ENCODE measurements around the gene ADCY7. TPM values are rescaled to one million over a fixed set of nuclear protein-coding genes. Genes with fewer than 3 reads are reported as not detected.

ADCY7 gene
- total RNA-seq, 3 donors from 2014 or later (not counting 1 experiment from before 2014, with no cell fraction given) = 479 to 591 (median 512) TPM

DNA sequence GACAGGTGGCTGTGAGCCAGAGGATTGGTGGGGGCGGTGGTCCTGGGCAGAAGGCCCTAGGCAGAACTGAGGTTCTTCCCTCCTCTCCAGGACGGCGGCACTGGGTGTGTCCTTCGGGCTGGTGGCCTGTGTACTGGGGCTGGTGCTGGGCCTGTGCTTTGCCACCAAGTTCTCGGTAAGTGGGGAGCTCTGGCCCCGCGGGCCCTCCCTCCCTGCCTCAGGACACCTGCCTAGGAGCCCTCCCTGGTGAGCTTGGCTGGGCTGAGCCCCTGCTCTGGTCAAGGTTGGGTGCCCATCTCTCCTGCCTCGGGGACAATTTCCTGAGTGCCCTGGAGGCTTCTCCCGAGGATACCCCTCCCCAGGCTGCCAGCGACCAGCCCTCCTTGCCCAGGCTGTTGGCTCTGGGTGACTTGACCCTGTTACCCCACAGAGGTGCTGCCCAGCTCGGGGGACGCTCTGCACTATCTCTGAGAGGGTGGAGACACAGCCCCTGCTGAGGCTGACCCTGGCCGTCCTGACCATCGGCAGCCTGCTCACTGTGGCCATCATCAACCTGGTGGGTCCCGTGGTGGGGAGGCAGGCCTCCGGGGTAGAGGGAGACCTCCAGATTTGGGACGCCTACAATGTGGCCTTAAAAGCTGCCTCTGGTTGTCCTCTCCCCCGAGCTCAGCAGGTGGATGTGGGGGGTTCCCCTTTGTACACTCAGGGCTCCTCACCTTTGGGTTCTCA lies 42.0 kb downstream of the ADCY7 start:
- WGBS (ENCODE audit: insufficient coverage) = 93% methylated on average over 18 of the region's 18 CpGs
- Mint-ChIP-seq H3K36me3 (no peaks in the 10 kb centered on the region), H3K4me1 (peaks cover 19 to 54% of the 10 kb centered on the region in 2 donors), H3K27ac (peak overlapping the region; percentile 83 to 93), H3K27me3 (ENCODE audit: low read depth in 2 of 2) (no peaks in the 10 kb centered on the region), H3K4me3 (no peak overlapping the region), H3K9me3 (no peaks in the 10 kb centered on the region)
- H3K4me1 ChIP-seq (ENCODE audit: control insufficient read depth, insufficient read depth, low read length) = peaks cover 27% of the 10 kb centered on the region
- H3K4me3 ChIP-seq (ENCODE audit: low read length) = no peak overlapping the region
- ATAC-seq = no peak
- peak in 1 of 2 donors; percentile 14 for DNase-seq
- H3K27me3 ChIP-seq (ENCODE audit: control insufficient read depth, insufficient read depth, low read length) = no peaks in the 10 kb centered on the region
- peak overlapping the region; percentile 9 for H3K27ac ChIP-seq (ENCODE audit: low read length)
- no peaks in the 10 kb centered on the region for H3K9me3 ChIP-seq (ENCODE audit: control insufficient read depth, insufficient read depth, low read length)
- intact Hi-C loops (cut with micrococcal nuclease) = no loop called here
- peaks cover 93% of the 10 kb centered on the region for H3K36me3 ChIP-seq (ENCODE audit: control insufficient read depth, insufficient read depth, low read length)
- TF ChIP-seq, protein P1, sequence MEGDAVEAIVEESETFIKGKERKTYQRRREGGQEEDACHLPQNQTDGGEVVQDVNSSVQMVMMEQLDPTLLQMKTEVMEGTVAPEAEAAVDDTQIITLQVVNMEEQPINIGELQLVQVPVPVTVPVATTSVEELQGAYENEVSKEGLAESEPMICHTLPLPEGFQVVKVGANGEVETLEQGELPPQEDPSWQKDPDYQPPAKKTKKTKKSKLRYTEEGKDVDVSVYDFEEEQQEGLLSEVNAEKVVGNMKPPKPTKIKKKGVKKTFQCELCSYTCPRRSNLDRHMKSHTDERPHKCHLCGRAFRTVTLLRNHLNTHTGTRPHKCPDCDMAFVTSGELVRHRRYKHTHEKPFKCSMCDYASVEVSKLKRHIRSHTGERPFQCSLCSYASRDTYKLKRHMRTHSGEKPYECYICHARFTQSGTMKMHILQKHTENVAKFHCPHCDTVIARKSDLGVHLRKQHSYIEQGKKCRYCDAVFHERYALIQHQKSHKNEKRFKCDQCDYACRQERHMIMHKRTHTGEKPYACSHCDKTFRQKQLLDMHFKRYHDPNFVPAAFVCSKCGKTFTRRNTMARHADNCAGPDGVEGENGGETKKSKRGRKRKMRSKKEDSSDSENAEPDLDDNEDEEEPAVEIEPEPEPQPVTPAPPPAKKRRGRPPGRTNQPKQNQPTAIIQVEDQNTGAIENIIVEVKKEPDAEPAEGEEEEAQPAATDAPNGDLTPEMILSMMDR (IDR thresholded peaks at IDR 0.05) = no peak

DNA sequence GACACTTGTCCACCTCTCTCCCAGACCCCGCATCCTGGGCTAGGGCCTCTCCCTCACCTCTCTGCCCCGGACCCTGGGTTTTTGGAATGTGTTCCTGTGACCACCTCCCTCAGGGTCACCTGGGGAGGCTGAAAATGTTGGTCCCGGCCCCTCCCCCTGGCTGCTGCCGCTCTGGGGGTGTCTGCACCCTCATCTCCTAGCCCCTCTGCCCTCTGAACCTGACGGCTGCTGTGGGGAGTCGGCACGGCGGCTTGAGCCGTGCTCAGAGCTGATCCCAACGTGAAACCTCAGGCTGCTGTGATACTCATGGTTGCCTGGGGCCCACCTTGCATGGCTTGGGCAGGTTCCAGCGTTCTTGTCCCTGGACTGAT lies 42.8 kb downstream of the ADCY7 start:
- DNase-seq (peak in 1 of 2 donors; percentile 8), ATAC-seq (no peak)
- no peaks in the 10 kb centered on the region for H3K9me3 Mint-ChIP-seq
- H3K9me3 ChIP-seq (ENCODE audit: control insufficient read depth, insufficient read depth, low read length) = no peaks in the 10 kb centered on the region
- peak overlapping the region; percentile 6 for H3K27ac ChIP-seq (ENCODE audit: low read length)
- peaks cover 93% of the 10 kb centered on the region for H3K36me3 ChIP-seq (ENCODE audit: control insufficient read depth, insufficient read depth, low read length)
- no peaks in the 10 kb centered on the region for H3K36me3 Mint-ChIP-seq
- H3K4me3 Mint-ChIP-seq = no peak overlapping the region
- H3K27ac Mint-ChIP-seq = peak overlapping the region; percentile 83 to 93
- WGBS (ENCODE audit: insufficient coverage) = 91% methylated on average over 11 of the region's 11 CpGs
- intact Hi-C loops (cut with micrococcal nuclease) = no loop called here
- no peaks in the 10 kb centered on the region for H3K27me3 Mint-ChIP-seq (ENCODE audit: low read depth in 2 of 2)
- TF ChIP-seq, protein P1 (IDR thresholded peaks at IDR 0.05) = no peak
- peaks cover 32% of the 10 kb centered on the region for H3K4me1 ChIP-seq (ENCODE audit: control insufficient read depth, insufficient read depth, low read length)
- H3K4me3 ChIP-seq (ENCODE audit: low read length) = no peak overlapping the region
- no peaks in the 10 kb centered on the region for H3K27me3 ChIP-seq (ENCODE audit: control insufficient read depth, insufficient read depth, low read length)
- H3K4me1 Mint-ChIP-seq = peaks cover 24 to 59% of the 10 kb centered on the region in 2 donors

DNA sequence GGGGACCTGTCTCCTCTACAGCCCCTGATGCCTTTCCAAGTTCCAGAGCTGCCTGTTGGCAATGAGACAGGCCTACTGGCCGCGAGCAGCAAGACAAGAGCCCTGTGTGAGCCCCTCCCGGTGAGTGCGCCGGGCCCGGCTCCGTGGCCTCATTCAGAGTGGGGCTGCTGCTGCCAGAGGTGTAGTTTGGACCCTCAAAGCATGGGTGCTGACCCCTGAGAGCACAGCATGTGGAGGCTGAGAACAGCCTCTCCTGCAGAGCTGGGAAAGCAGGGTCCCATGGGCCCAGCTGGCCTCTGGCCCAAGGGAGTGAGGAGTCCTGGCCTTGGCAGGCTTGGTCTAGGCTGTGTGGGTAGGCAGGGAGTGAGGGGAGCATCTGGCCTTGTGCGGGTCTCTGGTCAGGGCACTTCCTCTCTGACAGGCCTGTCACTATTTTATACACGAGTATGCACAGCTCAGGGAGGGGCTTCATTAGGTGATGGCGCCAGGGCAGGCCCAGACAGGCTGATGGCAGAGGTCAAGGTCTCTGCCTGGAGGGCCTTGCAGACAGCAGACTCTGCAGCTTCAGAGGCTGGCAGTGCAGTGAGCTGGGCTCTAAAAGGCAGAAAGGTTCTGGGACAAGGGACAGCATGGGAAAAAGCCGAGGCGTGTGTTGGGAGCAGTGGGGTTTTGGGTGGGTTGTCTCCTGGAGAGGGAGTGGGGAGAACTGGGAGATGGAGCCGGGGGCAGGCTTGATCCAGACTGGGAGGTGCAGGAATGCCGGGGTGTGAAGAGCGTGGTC lies 43.4 kb downstream of the ADCY7 start:
- TF ChIP-seq, protein P1 (IDR thresholded peaks at IDR 0.05) = no peak
- WGBS (ENCODE audit: insufficient coverage) = 83% methylated on average over 15 of the region's 15 CpGs
- peaks cover 93% of the 10 kb centered on the region for H3K36me3 ChIP-seq (ENCODE audit: control insufficient read depth, insufficient read depth, low read length)
- no peaks in the 10 kb centered on the region for H3K27me3 ChIP-seq (ENCODE audit: control insufficient read depth, insufficient read depth, low read length)
- Mint-ChIP-seq H3K4me1 (peaks cover 24 to 58% of the 10 kb centered on the region in 2 donors), H3K9me3 (no peaks in the 10 kb centered on the region), H3K4me3 (peak overlapping the region; percentile 13), H3K36me3 (no peaks in the 10 kb centered on the region), H3K27me3 (ENCODE audit: low read depth in 2 of 2) (no peaks in the 10 kb centered on the region), H3K27ac (peak overlapping the region; percentile 83 to 93)
- no peak overlapping the region for H3K4me3 ChIP-seq (ENCODE audit: low read length)
- DNase-seq = peak in 1 of 2 donors; percentile 13
- no peak for ATAC-seq
- intact Hi-C loops (cut with micrococcal nuclease) = no loop called here
- peaks cover 35% of the 10 kb centered on the region for H3K4me1 ChIP-seq (ENCODE audit: control insufficient read depth, insufficient read depth, low read length)
- no peaks in the 10 kb centered on the region for H3K9me3 ChIP-seq (ENCODE audit: control insufficient read depth, insufficient read depth, low read length)
- H3K27ac ChIP-seq (ENCODE audit: low read length) = peak overlapping the region; percentile 6

Measured in natural killer cell (primary cell).